Panc1 (cell line): ENCODE data around the gene NDEL1.

Experiments used
- CTCF ChIP-seq: fragments of 450-650 bp; IDR thresholded peaks from 2 replicates; pipeline ENCODE4 v1.5.1; 2017; ENCODE audit warnings: mild to moderate bottlenecking
- POLR2AphosphoS5 ChIP-seq: IDR thresholded peaks from 2 replicates; pipeline ENCODE4 v1.6.1; 2012; ENCODE audit warnings: mild to moderate bottlenecking, low read depth, low read length, moderate library complexity
- SIN3A ChIP-seq: IDR thresholded peaks from 2 replicates; pipeline ENCODE4 v1.6.1; 2012; ENCODE audit warnings: low read depth, mild to moderate bottlenecking, low read length, moderate library complexity, borderline replicate concordance; ENCODE audit not compliant: insufficient read depth
- TCF7L2 ChIP-seq: IDR thresholded peaks from 2 replicates; pipeline ENCODE4 v1.6.1; 2011; ENCODE audit warnings: mild to moderate bottlenecking, low read depth, low read length, inconsistent platforms

GRCh38 chr17:8413328-8413727, 22.4 kb upstream of the NDEL1 start:
- TF ChIP-seq CTCF (no peak), POLR2AphosphoS5 (no peak), TCF7L2 (no peak), SIN3A (no peak)
